Measurements from ENCODE around the gene SP2. TPM values are rescaled to one million over a fixed set of nuclear protein-coding genes. Genes with fewer than 3 reads are reported as not detected.

SP2 gene
- total and polyA plus RNA-seq, 2 of the 8 experiments (the other 6 are each of a cell fraction or from before 2014, with no cell fraction given), result 5.6 to 13.8 TPM

DNA sequence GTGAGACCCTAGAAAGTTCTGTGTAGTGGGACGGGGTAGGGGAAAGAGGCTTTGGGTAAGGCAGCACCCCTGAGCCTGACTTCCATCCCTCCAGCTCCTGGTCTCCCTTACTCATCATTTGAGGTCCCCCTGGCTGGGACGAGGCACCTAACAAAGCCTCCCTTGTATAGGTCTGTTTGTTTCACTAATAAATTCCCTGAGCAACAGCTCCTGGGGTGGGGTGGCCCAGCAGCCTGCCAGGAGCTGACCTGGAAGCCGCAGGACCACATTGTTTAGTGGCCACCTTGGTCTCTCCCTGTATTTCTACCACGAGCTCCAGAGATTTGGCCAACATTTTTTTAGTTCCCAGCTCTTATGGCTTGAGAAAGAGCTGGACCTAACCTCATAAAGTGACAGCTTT is 54.4 kb downstream of the SP2 start:
- FAIRE-seq (no peak), DNase-seq (ENCODE audit: low read depth in 1 of 2, low spot score in 2 of 2) (no peak)
- no peak for TF ChIP-seq CEBPB (IDR thresholded peaks at IDR 0.05; ENCODE audit: low read depth, low read length)
- TF ChIP-seq TAF7 (optimal IDR thresholded peaks at IDR 0.05; ENCODE audit: borderline replicate concordance, low read depth, low read length), result no peak
- TF ChIP-seq RBBP5 (IDR thresholded peaks at IDR 0.05; ENCODE audit: borderline replicate concordance, low read depth, low read length), result no peak
- no peak for TF ChIP-seq RNF2 (IDR thresholded peaks at IDR 0.05; ENCODE audit: borderline replicate concordance, low read depth, low read length, missing control alignments, poor library complexity, severe bottlenecking)
- TF ChIP-seq CBX5 (IDR thresholded peaks at IDR 0.05; ENCODE audit: low read depth, low read length), result no peak
- TF ChIP-seq, protein P1, sequence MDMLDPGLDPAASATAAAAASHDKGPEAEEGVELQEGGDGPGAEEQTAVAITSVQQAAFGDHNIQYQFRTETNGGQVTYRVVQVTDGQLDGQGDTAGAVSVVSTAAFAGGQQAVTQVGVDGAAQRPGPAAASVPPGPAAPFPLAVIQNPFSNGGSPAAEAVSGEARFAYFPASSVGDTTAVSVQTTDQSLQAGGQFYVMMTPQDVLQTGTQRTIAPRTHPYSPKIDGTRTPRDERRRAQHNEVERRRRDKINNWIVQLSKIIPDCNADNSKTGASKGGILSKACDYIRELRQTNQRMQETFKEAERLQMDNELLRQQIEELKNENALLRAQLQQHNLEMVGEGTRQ (IDR thresholded peaks at IDR 0.05; ENCODE audit: low read length), result no peak
- no peak for TF ChIP-seq JUN (IDR thresholded peaks at IDR 0.05; ENCODE audit: low read depth, low read length)
- TF ChIP-seq BRCA1 (IDR thresholded peaks at IDR 0.05; ENCODE audit: low read depth, low read length), result no peak
- no peak for TF ChIP-seq SAP30 (IDR thresholded peaks at IDR 0.05; ENCODE audit: insufficient read depth, insufficient replicate concordance, low read length)
- no peak for TF ChIP-seq KDM5A (IDR thresholded peaks at IDR 0.05; ENCODE audit: low read length)
- H3K79me1 ChIP-seq (ENCODE audit: low read depth, low read length), result no peaks in the 10 kb centered on the region
- H4K8ac ChIP-seq (ENCODE audit: extremely low read depth, insufficient read depth, low read length), result no peak overlapping the region; the same call in 1 of the 2 replicates
- no peak overlapping the region for H2BK120ac ChIP-seq (replicated peaks; ENCODE audit: low read depth, low read length)
- H3K27ac ChIP-seq (ENCODE audit: low read depth, low read length), result no peak overlapping the region
- ChIA-PET POLR2A (ENCODE audit: partially characterized antibody) (interaction anchor here (0.8 to 1.4 kb wide), 5 partner anchors 10 to 104 kb away, joined by 3 to 6 read pairs (median 3); partner anchors contain the start of gene NFE2L1), CTCF (ENCODE audit: partially characterized antibody) (interaction anchor here (0.7 to 40.5 kb wide), 20 partner anchors 2 to 385 kb away, joined by 3 to 1010 read pairs (median 4); partner anchors contain the start of genes CDK5RAP3, PNPO, PRR15L and SCRN2)
- no peak overlapping the region for H3K4me3 ChIP-seq (ENCODE audit: extremely low read depth in 1 of 4, insufficient read depth in 2 of 4, low read depth in 3 of 4, low read length in 4 of 4)
- no peak overlapping the region for H2AK5ac ChIP-seq (ENCODE audit: low read depth, low read length)
- H3K4me2 ChIP-seq (ENCODE audit: insufficient read depth in 1 of 2, low read depth in 2 of 2, low read length in 2 of 2), result no peak overlapping the region
- no peak overlapping the region for H3K56ac ChIP-seq (replicated peaks; ENCODE audit: insufficient read length, low read depth, low read length)
- H4K20me1 ChIP-seq (replicated peaks in 1 of 2; ENCODE audit: control insufficient read depth in 1 of 2, insufficient read depth in 2 of 2, low read length in 2 of 2), result no peaks in the 10 kb centered on the region
- no peak overlapping the region for H3K14ac ChIP-seq (ENCODE audit: insufficient read length)
- peaks cover 0 to 6% (median 0%) of the 10 kb centered on the region in 4 experiments; a peak in 1 of 7 replicates for H3K27me3 ChIP-seq (replicated peaks in 1 of 4; ENCODE audit: control insufficient read depth in 3 of 4, extremely low read depth in 1 of 4, insufficient read depth in 3 of 4, low read length in 3 of 4)
- no peak overlapping the region for H2AFZ ChIP-seq (ENCODE audit: low read length)
- no peak overlapping the region for H3K9ac ChIP-seq (replicated peaks in 1 of 4; ENCODE audit: extremely low read depth in 1 of 4, low read depth in 3 of 4, low read length in 3 of 4)
- no peak overlapping the region for H3K23ac ChIP-seq (ENCODE audit: insufficient read length)
- no peak overlapping the region for H3K4ac ChIP-seq (replicated peaks; ENCODE audit: insufficient read length, low read depth, low read length)
- no peaks in the 10 kb centered on the region for H3K23me2 ChIP-seq (ENCODE audit: low read depth, low read length)
- no peak overlapping the region for H4K5ac ChIP-seq (ENCODE audit: insufficient read length, low read depth, low read length)
- H2BK5ac ChIP-seq (ENCODE audit: low read depth, low read length), result no peak overlapping the region
- H3K4me1 ChIP-seq (replicated peaks in 1 of 4; ENCODE audit: control insufficient read depth in 3 of 4, insufficient read depth in 4 of 4, low read length in 3 of 4), result peaks cover 0 to 11% (median 4%) of the 10 kb centered on the region in 4 experiments; a peak in 3 of 7 replicates
- H3K9me3 ChIP-seq (ENCODE audit: insufficient read depth in 2 of 2, low read depth in 1 of 2, low read length in 1 of 2), result no peaks in the 10 kb centered on the region
- no peaks in the 10 kb centered on the region; a peak in 1 of 8 replicates for H3K36me3 ChIP-seq (ENCODE audit: control insufficient read depth in 2 of 4, insufficient read depth in 4 of 4, low read length in 3 of 4)
- H2BK20ac ChIP-seq (ENCODE audit: low read length), result no peak overlapping the region
- no peak overlapping the region for H2BK15ac ChIP-seq (ENCODE audit: low read length)
- no peaks in the 10 kb centered on the region for H3K79me2 ChIP-seq (ENCODE audit: control insufficient read depth in 1 of 2, insufficient read depth in 2 of 2, low read length in 2 of 2)
- H2BK12ac ChIP-seq (ENCODE audit: low read depth, low read length), result no peak overlapping the region
- 76% methylated on average over 4 of the region's 4 CpGs; no CpG with 5 or more reads in 1 of the 2 experiments for WGBS, 2 experiments (ENCODE audit: extremely low coverage in 1 of 2, insufficient coverage in 1 of 2, insufficient read length in 1 of 2, insufficient replicate concordance in 2 of 2, low coverage in 1 of 2, low lambda C conversion rate in 2 of 2, missing lambda C conversion rate in 1 of 2)
- H4K91ac ChIP-seq (replicated peaks; ENCODE audit: insufficient read length, low read length), result no peak overlapping the region
- H3K18ac ChIP-seq (ENCODE audit: extremely low read depth, low read length), result no peak overlapping the region
